ENCODE results near the gene PTPRE. TPM values are rescaled to one million over a fixed set of nuclear protein-coding genes. Genes with fewer than 3 reads are reported as not detected.

PTPRE gene
- total and polyA plus RNA-seq, 2 of the 4 experiments (the other 2 are of a cell fraction): 0.34 to 0.54 TPM

- DNase-seq (no peak), ATAC-seq (ENCODE audit: low read depth) (no peak)
- Histone ChIP-seq H3K4me1 (ENCODE audit: control insufficient read depth, insufficient read depth, low read length) (peaks cover 3% of the 10 kb centered on the region), H3K9me3 (ENCODE audit: control insufficient read depth, insufficient read depth, low read length) (no peaks in the 10 kb centered on the region), H3K79me1 (ENCODE audit: low read depth in 1 of 2, low read length in 2 of 2) (no peaks in the 10 kb centered on the region), H3K14ac (replicated peaks; ENCODE audit: low read depth, low read length) (no peak overlapping the region), H2BK120ac (ENCODE audit: low read depth, low read length) (no peak overlapping the region), H3K4me2 (ENCODE audit: low read depth, low read length) (no peak overlapping the region), H2BK20ac (ENCODE audit: low read depth, low read length) (no peak overlapping the region), H4K5ac (ENCODE audit: low read depth, low read length) (no peak overlapping the region), H3K23ac (ENCODE audit: low read depth, low read length) (no peak overlapping the region), H2AK9ac (replicated peaks; ENCODE audit: low read depth, low read length, poor library complexity) (no peak overlapping the region), H3K56ac (ENCODE audit: extremely low read depth, insufficient read depth, low read length) (no peak overlapping the region), H3K36me3 (ENCODE audit: control insufficient read depth, insufficient read depth, low read length) (no peaks in the 10 kb centered on the region), H3K4ac (ENCODE audit: low read depth, low read length) (no peak overlapping the region), H4K8ac (ENCODE audit: low read depth in 2 of 2, low read length in 2 of 2) (no peak overlapping the region), H3K9ac (ENCODE audit: low read depth, low read length) (no peak overlapping the region), H3K4me3 (ENCODE audit: insufficient read depth, low read depth, low read length) (no peak overlapping the region), H3K18ac (ENCODE audit: low read depth, low read length) (no peak overlapping the region), H3K27me3 (ENCODE audit: control insufficient read depth, insufficient read depth, low read length) (peaks cover 2% of the 10 kb centered on the region; the same call in 1 of the 2 replicates), H2BK15ac (ENCODE audit: low read depth, low read length) (no peak overlapping the region), H2AFZ (replicated peaks; ENCODE audit: low read length, poor library complexity) (no peak overlapping the region), H3K27ac (ENCODE audit: insufficient read depth, low read length) (no peak overlapping the region), H3K9me1 (ENCODE audit: insufficient read depth, low read length) (no peaks in the 10 kb centered on the region), H4K91ac (ENCODE audit: insufficient read depth, low read depth, low read length) (no peak overlapping the region), H4K20me1 (ENCODE audit: insufficient read depth, low read length) (no peaks in the 10 kb centered on the region), H2BK5ac (ENCODE audit: low read depth, low read length, poor library complexity, severe bottlenecking) (no peak overlapping the region), H2AK5ac (ENCODE audit: low read depth, low read length) (no peak overlapping the region)
- dilution Hi-C loops (cut with HindIII; ENCODE audit: low sequenced_read_pairs, unreplicated experiment) (no loop called here), intact Hi-C loops (cut with micrococcal nuclease) (no loop called here), in situ Hi-C loops (cut with MboI; ENCODE audit: low sequenced_read_pairs) (no loop called here)
- no peak for TF ChIP-seq CEBPB (IDR thresholded peaks at IDR 0.05; ENCODE audit: low read depth, low read length)
- no peak for TF ChIP-seq FOS (IDR thresholded peaks at IDR 0.05; ENCODE audit: low read depth, low read length)
- TF ChIP-seq ELK1 (IDR thresholded peaks at IDR 0.05; ENCODE audit: borderline replicate concordance, low read depth, low read length): no peak
- no peak for TF ChIP-seq RAD21 (IDR thresholded peaks at IDR 0.05; ENCODE audit: low read length)
- TF ChIP-seq RCOR1 (IDR thresholded peaks at IDR 0.05; ENCODE audit: insufficient replicate concordance, low read length): no peak
- TF ChIP-seq MXI1 (IDR thresholded peaks at IDR 0.05; ENCODE audit: borderline replicate concordance, low read depth, low read length): no peak
- no peak for TF ChIP-seq NFE2L2 (IDR thresholded peaks at IDR 0.05; ENCODE audit: low read depth, low read length)
- TF ChIP-seq POLR2A (IDR thresholded peaks at IDR 0.05; ENCODE audit: low read depth, low read length): no peak
- no peak for TF ChIP-seq MAFK (IDR thresholded peaks at IDR 0.05; ENCODE audit: low read depth, low read length)
- TF ChIP-seq, protein P1, sequence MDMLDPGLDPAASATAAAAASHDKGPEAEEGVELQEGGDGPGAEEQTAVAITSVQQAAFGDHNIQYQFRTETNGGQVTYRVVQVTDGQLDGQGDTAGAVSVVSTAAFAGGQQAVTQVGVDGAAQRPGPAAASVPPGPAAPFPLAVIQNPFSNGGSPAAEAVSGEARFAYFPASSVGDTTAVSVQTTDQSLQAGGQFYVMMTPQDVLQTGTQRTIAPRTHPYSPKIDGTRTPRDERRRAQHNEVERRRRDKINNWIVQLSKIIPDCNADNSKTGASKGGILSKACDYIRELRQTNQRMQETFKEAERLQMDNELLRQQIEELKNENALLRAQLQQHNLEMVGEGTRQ (IDR thresholded peaks at IDR 0.05; ENCODE audit: low read depth, low read length): no peak
- no peak for TF ChIP-seq MAZ (IDR thresholded peaks at IDR 0.05; ENCODE audit: borderline replicate concordance, low read depth, low read length)
- TF ChIP-seq RFX5 (IDR thresholded peaks at IDR 0.05; ENCODE audit: low read depth, low read length): no peak
- TF ChIP-seq CTCF (conservative IDR thresholded peaks at IDR 0.05; ENCODE audit: low read depth, low read length): no peak
- no peak for TF ChIP-seq SMC3 (IDR thresholded peaks at IDR 0.05; ENCODE audit: low read depth, low read length)
- TF ChIP-seq CHD1 (IDR thresholded peaks at IDR 0.05; ENCODE audit: low read depth, low read length): no peak
- no peak for TF ChIP-seq BHLHE40 (IDR thresholded peaks at IDR 0.05; ENCODE audit: low read depth, low read length)
- CTCF ChIA-PET: interaction anchor here (1.0 to 1.4 kb wide), 2 partner anchors 9 to 15 kb away, joined by 3 to 4 read pairs; no protein-coding TSS in a partner anchor
- BruUV-seq (replicated peaks): no TSS peak
- WGBS, 2 experiments (ENCODE audit: extremely low coverage in 2 of 2, insufficient read length in 1 of 2): no CpG with 5 or more reads among the region's 5 CpGs
- POLR2A ChIA-PET (ENCODE audit: unreplicated experiment): no interaction called here
Measured at GRCh38 chr10:127996586-127996985, 89.7 kb downstream of the PTPRE start.
